Stimulated activated CD4-positive, alpha-beta T cell treated with anti-CD3 and anti-CD28 coated beads, Interleukin-12 subunit alpha, Interleukin-12 subunit beta, amount 100 ng/mL, for 48 hours (primary cell): ENCODE results near the gene RNF145.
"Not testable (repeated sequence)": the region's sequence is repeated elsewhere in the genome, so short reads cannot be mapped to it uniquely, and the experiment has no call there.

Experiments used
- DNase-seq, 3 donors: peaks; one replicate each; pipeline ENCODE4 v3.0.0-alpha.2; 2020; ENCODE audit warnings: low read depth in 2 of 3, low spot score in 1 of 3

RNF145 gene

DNA sequence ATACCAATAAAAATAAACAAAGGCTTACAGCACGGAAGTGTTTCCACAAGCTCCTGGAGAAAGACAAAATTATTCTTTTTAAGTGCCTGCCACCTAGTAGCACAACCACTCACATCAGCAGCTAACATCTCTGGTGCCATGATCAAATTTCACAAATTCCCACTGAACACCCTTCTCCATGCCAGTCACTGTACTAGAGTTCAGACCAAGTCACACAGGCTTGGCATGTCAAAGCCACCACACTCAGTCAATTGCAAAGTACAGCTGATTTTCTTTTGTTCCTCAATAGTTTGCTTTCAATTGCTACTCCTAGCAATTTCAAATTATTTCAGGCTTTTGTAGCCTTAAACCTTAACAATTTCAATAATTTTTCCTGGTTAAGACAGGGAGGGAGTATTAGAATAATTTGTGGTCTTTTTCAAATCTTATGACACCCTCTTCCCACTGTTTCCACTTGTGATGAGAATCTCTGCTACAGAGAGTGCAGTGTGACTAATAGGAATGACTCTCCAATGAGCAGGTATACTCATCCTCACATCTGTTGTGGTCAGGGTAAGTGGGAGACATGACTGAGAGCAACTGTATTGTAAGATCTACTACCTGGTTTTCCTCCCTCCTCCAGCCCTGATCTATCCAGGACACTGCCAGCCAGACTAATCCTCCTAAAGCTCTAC lies 46.2 kb downstream of the RNF145 start:
- no peak for DNase-seq

DNA sequence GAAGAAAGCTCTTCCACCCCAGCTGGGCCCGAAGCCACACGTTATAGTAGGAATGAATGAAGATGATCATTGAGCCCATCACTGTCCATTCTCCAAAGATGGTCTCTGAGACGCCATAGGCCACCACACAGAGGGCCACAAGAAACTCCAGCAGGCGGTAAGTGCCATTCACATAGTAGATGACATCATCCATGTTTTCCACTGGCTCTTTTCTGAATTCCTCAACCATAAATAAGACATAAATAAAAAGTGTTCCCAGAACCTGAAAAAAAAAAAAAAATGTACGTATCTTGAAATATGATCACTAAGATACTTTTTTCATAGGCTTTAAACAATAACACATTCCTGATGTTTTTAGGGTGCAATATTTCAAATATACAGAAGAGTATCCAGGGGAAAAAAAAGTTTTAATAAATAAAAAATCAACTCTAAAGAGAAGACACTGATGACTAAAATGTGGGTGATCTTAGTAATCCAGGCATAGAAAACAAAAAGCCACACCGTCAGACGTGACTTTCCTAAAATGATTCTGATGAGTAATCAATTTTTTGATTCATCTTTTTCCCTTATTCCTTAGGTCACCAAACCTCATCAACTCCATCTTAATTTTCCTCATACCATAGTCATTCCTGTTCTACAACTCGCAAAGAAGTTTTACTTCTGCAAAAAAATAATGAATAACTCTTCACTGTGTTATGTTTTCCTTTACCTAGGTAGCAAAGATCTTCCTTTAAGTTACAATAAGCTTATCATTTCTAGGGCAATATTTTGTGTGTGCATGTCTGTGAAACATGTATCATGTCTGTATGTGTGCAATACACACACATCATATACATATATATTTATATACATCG lies 47.8 kb downstream of the RNF145 start:
- DNase-seq, result no peak

DNA sequence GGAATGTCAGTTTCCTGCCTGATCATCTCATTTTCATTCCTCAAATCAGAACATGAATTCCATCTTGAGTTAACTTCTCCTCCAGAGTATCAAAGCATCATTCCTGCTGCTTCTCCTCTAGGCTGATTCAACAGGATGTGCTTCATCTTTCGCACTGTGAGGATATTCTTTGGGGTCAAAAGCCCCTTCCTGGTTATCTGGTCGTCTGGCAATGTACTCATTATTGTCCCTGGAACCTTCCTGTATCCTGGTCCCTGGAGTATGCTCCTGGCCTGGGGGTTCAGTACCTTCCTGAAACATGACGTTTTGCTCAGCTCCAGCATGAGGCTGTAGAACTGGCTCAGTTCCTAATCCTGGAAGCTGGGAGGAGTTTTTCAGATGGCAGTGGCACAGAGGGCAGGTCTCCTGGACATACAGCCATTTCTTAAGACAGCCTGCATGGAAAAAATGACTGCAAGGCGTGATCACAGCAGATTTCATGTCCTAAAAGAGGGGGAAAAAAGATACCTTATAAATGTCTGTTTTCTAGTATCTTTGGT lies 50.7 kb downstream of the RNF145 start:
- not testable (repeated sequence) for DNase-seq

- DNase-seq, result no peak
These were observed 51.8 kb downstream of the RNF145 start for GRCh38 chr5:159157552-159157951.

GRCh38 chr5:159156426-159157238 lies 52.7 kb downstream of the RNF145 start:
- DNase-seq, result peak in 1 of 3 donors; percentile 35

DNA sequence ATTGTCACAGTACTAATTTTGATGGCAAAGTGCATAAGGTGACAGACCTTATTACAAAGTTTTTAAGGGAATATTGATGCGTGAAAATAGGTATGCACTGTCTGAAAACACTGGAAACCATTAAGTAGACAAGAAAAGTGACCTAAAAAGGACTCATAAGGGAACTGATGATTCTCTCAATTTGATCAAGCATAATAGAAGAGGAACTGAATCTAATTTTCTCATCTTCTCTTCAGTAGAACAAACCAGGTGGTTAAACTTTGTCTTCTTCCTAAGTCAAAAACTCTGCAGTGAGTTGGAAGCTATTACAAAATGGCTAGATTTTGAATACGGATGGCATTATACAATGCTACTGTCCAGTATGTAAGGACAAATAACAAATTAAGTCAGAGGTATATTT lies 53.4 kb downstream of the RNF145 start:
- DNase-seq, result no peak

- DNase-seq, result no peak
These were observed 56.5 kb downstream of the RNF145 start for GRCh38 chr5:159152876-159153275.

GRCh38 chr5:159149085-159149484 lies 60.3 kb downstream of the RNF145 start:
- DNase-seq, result no peak

DNA sequence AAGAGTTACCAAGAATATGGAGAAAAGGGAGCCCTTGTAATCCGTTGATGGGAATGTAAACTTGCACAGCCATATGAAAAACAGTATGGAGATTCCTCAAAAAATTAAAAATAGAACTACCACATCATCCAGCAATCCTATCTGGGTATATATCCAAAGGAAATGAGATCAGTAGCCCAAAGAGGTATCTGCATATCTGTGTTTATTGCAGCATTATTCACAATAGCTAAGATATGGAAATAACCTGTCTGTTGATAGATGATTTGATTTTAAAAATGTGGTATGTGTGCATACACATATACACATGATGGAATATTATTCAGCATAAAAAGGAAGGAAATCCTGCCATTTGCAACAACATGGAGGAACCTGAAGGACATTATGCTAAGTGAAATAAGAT lies 61.4 kb downstream of the RNF145 start:
- DNase-seq, result no peak

GRCh38 chr5:159146839-159147238 lies 62.5 kb downstream of the RNF145 start:
- no peak for DNase-seq

DNA sequence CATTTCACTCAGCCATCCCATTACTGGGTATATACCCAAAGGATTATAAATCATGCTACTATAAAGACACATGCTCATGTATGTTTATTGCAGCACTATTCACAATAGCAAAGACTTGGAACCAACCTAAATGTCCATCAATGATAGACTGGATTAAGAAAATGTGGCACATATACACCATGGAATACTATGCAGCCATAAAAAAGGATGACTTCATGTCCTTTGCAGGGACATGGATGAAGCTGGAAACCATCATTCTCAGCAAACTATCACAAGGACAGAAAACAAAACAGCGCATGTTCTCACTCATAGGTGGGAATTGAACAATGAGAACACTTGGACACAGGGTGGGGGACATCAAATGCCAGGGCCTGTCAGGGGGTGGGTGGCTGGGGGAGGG lies 64.2 kb downstream of the RNF145 start:
- not testable (repeated sequence) for DNase-seq

GRCh38 chr5:159139802-159140201 lies 69.6 kb downstream of the RNF145 start:
- DNase-seq, result no peak

GRCh38 chr5:159135896-159136531 lies 73.3 kb downstream of the RNF145 start:
- no peak for DNase-seq

- DNase-seq, result no peak
These were observed 76.2 kb downstream of the RNF145 start for GRCh38 chr5:159133041-159133741.

DNA sequence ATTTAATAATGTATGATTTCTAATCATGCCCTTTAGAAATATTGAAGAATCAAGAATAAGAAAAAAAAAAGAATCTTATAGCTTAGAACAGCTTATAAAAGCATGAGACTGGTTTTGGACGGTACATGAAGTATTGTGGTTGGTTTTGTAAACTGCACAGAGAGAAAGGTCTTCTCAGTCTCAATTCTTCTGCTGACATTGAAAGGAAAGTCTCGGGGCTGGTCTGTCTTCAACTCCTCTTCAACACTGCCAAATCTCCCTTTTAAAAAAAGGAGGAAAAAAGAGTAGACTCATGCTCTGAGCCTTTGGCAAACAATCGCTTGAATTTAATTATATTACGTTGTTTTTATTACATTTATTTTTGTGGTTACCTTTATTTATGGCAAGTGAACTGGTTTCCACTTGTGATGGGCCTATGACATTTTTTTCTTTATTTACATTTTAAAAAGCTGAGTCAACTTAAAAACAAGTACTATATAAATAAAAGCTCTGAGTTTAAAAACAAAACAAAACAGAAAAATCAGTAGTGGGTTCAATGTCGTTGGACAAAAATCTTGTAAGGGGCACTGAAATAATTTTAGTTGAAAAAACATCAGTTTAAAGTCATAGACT lies 76.8 kb downstream of the RNF145 start:
- no peak for DNase-seq

DNA sequence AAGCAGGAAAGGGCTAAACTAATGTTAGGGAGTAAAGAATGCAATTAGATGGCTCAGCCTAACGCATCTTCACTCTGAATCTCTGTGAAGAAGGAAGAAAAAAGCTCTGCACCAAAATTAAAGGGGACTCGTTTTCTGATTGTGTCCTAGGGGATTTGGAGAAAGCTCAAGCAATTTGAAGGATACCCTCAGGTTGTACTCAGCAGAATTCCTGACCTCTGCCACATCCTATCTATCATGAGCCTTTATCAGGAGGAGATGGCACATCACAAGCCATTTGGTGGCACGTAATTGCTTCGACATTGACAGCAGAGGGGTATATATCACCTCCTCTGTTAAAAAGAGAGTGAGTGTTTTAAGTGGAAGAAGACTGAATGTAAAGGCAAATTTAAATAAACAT lies 77.4 kb downstream of the RNF145 start:
- no peak for DNase-seq

DNA sequence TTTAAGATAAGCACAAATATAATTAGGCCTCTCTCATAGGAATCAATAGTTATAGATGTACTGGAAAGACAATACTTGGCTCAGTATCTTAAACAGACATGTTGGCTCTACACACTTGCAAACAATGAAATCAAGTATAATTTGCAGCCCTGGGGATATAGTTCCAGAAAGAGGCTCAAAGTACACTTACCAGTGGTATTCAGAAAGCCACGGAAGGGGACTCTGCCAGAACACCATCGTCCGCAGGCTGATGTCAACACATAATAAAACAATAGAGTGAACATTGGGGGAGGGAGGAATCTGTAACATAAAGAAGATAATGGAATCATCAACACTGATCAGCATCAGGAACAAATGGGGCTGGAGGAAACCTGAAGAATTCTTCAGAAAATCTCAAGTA lies 78.5 kb downstream of the RNF145 start:
- no peak for DNase-seq

DNA sequence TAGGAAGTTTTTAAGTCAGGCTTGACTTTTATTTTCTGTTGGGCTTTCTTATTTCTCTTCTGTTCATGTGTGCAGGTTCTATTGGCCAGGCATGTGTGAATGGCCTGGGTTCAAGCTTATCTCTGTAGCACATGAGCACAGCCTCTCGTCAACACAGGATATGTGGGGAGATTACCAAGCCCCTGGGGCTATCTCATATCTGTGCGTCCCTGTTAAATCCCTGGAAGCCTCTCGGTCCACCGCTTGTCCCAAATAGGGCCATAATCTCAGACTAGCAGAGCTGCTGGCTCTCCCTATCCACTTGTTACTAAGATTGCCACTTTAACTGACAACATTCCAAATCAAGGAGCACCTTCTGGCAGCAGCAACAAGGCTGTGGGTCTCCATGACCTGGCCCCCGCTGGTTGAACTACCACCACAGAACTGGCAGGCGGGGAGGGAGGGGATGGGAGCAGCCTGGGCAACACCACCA lies 81.2 kb downstream of the RNF145 start:
- DNase-seq, result no peak

GRCh38 chr5:159123700-159124099 lies 85.7 kb downstream of the RNF145 start:
- DNase-seq, result no peak

- DNase-seq, result no peak
These were observed 86.2 kb downstream of the RNF145 start for GRCh38 chr5:159123189-159123588.
